H1 (cell line): ENCODE data around the gene RAD9A. TPM values are rescaled to one million over a fixed set of nuclear protein-coding genes. Genes with fewer than 3 reads are reported as not detected.

ENCODE experiments used
- ASH2L ChIP-seq: fragments of 200-600, 300-600 bp; sonication (generic); IDR thresholded peaks from one replicate; pipeline ENCODE4 v1.7.1; 2017; ENCODE audit warnings: low read length
- CEBPB ChIP-seq: IDR thresholded peaks from 2 replicates; pipeline ENCODE4 v1.6.1; 2012; ENCODE audit warnings: low read depth, low read length
- CHD1 ChIP-seq: IDR thresholded peaks from 2 replicates; pipeline ENCODE4 v1.6.1; 2012; ENCODE audit warnings: low read depth, low read length, improper control_type of control experiment
- EZH2 ChIP-seq: fragments of 200-600 bp; sonication (generic); IDR thresholded peaks from 2 replicates; pipeline ENCODE4 v1.7.1; 2012; ENCODE audit warnings: low read depth, mild to moderate bottlenecking, moderate library complexity, low read length, inconsistent platforms; ENCODE audit not compliant: severe bottlenecking
- GTF2F1 ChIP-seq: IDR thresholded peaks from 2 replicates; pipeline ENCODE4 v1.6.1; 2012; ENCODE audit warnings: low read depth, low read length, improper control_type of control experiment, borderline replicate concordance
- SAP30 ChIP-seq: fragments of 300-600 bp; sonication (generic); IDR thresholded peaks from 2 replicates; pipeline ENCODE4 v1.7.1; 2012; ENCODE audit warnings: low read length, moderate library complexity, mild to moderate bottlenecking, inconsistent platforms; ENCODE audit not compliant: insufficient read depth, insufficient replicate concordance
- SP2 ChIP-seq: IDR thresholded peaks from 2 replicates; pipeline ENCODE4 v1.6.1; 2012; ENCODE audit warnings: mild to moderate bottlenecking, low read length, inconsistent platforms
- SRF ChIP-seq: IDR thresholded peaks from 2 replicates; pipeline ENCODE4 v1.6.1; 2011; ENCODE audit warnings: mild to moderate bottlenecking, low read depth, low read length, moderate library complexity
- TAF7 ChIP-seq: optimal IDR thresholded peaks from 2 replicates; pipeline ENCODE3; 2011; ENCODE audit warnings: low read depth, mild to moderate bottlenecking, inconsistent platforms, low read length, moderate library complexity, borderline replicate concordance
- polyA plus RNA-seq, 7 experiments: library from polyadenylated mRNA; depleted of rRNA in 3 of 7; stranded (reverse) in 5 of 7; unstranded in 2 of 7; fragments of >200 nt in 5 of 7; fragments of 200-250 nt in 2 of 7; gene quantifications; 1 replicate in 5 of 7; 2 replicates in 1 of 7; 4 replicates in 1 of 7; pipeline versions ENCODE4 v1.2.1 to v1.2.3, GENCODE V29; 2011 to 2013; ENCODE audit warnings: missing spikeins in 2 of 7, mixed read lengths in 2 of 7
- total RNA-seq: library from RNA; stranded (reverse); fragmentation: NEBNext Ultra II Directional; extraction: Animal tissue kit (Norgen Biotek cat#: 25700); gene quantifications from 2 replicates; pipeline ENCODE4 v1.2.1, GENCODE V29; 2021
- TF ChIP-seq, protein P1 (sequence below): IDR thresholded peaks from 2 replicates; pipeline ENCODE4 v1.6.1; 2012; ENCODE audit warnings: inconsistent platforms

RAD9A gene
- total and polyA plus RNA-seq, 2 of the 8 experiments (the other 6 are each of a cell fraction or from before 2014, with no cell fraction given): 22.2 to 25.5 TPM

DNA sequence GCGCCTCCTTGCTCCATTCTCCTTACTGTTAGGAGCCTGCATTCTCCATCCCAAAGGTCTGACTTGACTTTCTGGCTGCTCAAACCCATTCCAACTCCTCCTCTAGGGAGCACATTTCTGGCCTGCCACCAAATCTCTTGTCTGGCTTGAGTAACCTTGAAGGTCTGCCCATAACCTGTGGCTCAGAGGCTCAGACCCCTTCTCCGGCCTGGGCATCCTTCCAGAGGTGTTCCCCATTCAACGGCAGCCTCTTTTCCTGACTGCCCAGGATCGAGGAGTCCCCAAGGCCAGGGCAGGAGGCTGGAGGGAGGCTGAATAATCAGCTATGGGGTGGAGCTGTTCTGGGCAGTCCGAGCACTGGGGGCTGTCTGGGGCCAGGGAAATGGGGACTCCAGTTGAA lies 2.2 kb downstream of the RAD9A start (continued):
- TF ChIP-seq SAP30 (no peak), ASH2L (no peak), CEBPB (no peak), TAF7 (no peak), GTF2F1 (no peak), SRF (no peak), CHD1 (no peak), SP2 (no peak), EZH2 (no peak)
- TF ChIP-seq, protein P1, sequence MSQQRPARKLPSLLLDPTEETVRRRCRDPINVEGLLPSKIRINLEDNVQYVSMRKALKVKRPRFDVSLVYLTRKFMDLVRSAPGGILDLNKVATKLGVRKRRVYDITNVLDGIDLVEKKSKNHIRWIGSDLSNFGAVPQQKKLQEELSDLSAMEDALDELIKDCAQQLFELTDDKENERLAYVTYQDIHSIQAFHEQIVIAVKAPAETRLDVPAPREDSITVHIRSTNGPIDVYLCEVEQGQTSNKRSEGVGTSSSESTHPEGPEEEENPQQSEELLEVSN: no peak
- TF ChIP-seq, all 59 proteins: peak for 0
